DOHH2 (cell line): ENCODE results near the gene RPS29.

Experiments used
- EZH2phosphoT487 ChIP-seq: fragments of 200-600 bp; sonication (generic); IDR thresholded peaks from 2 replicates; pipeline ENCODE4 v1.6.1; 2017; ENCODE audit warnings: borderline replicate concordance, mild to moderate bottlenecking, antibody characterized with exemption, low read length, moderate library complexity, mixed read lengths
- TF ChIP-seq, protein P1 (sequence below): fragments of 200-600 bp; sonication (generic); IDR thresholded peaks from one replicate; pipeline ENCODE4 v1.5.1; 2014; ENCODE audit warnings: antibody characterized with exemption, mild to moderate bottlenecking, low read depth, low read length; ENCODE audit not compliant: poor library complexity, severe bottlenecking

- no peak for TF ChIP-seq EZH2phosphoT487
- TF ChIP-seq, protein P1, sequence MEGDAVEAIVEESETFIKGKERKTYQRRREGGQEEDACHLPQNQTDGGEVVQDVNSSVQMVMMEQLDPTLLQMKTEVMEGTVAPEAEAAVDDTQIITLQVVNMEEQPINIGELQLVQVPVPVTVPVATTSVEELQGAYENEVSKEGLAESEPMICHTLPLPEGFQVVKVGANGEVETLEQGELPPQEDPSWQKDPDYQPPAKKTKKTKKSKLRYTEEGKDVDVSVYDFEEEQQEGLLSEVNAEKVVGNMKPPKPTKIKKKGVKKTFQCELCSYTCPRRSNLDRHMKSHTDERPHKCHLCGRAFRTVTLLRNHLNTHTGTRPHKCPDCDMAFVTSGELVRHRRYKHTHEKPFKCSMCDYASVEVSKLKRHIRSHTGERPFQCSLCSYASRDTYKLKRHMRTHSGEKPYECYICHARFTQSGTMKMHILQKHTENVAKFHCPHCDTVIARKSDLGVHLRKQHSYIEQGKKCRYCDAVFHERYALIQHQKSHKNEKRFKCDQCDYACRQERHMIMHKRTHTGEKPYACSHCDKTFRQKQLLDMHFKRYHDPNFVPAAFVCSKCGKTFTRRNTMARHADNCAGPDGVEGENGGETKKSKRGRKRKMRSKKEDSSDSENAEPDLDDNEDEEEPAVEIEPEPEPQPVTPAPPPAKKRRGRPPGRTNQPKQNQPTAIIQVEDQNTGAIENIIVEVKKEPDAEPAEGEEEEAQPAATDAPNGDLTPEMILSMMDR, result no peak
These were observed 39.4 kb downstream of the RPS29 start for GRCh38 chr14:49546766-49547165.
